H1 (cell line): ENCODE data around the gene OTOGL. TPM values are rescaled to one million over a fixed set of nuclear protein-coding genes. Genes with fewer than 3 reads are reported as not detected.

Source experiments
- CTCF ChIA-PET: fragments of 300-600 bp; sonication (Branson Sonifier 250); formaldehyde crosslinking; loops from one replicate; lab custom pipeline; 2021; ENCODE audit not compliant: partially characterized antibody; lab: Charles Lee
- POLR2A ChIA-PET: fragments of 300-600 bp; sonication (Branson Sonifier 250); formaldehyde crosslinking; loops from one replicate; lab custom pipeline; 2021; ENCODE audit warnings: inconsistent platforms; ENCODE audit not compliant: partially characterized antibody; lab: Charles Lee
- DNase-seq, 2 experiments: peaks; one replicate each; pipeline versions ENCODE4 v3.0.0 to v3.0.0-alpha.2; 2010 to 2022; ENCODE audit warnings: low spot score in 2 of 2, low read depth in 1 of 2, mixed read lengths in 1 of 2
- FAIRE-seq: peaks from 2 replicates; lab custom pipeline; 2011; peaks lifted over from hg19 to GRCh38; lab: Jason Lieb, UNC
- H2AFZ ChIP-seq: 2 replicates; pipeline ENCODE4 v1.8.1; 2012; ENCODE audit warnings: low read length, inconsistent platforms
- H2AK5ac ChIP-seq: 2 replicates; pipeline ENCODE4 v1.6.1; 2013; ENCODE audit warnings: low read depth, low read length
- H2BK120ac ChIP-seq: replicated peaks from 2 replicates; pipeline ENCODE3; 2013; ENCODE audit warnings: low read depth, low read length, inconsistent platforms
- H2BK12ac ChIP-seq: 2 replicates; pipeline ENCODE4 v1.6.1; 2013; ENCODE audit warnings: low read depth, low read length
- H2BK15ac ChIP-seq: 2 replicates; pipeline ENCODE4 v1.6.1; 2013; ENCODE audit warnings: low read length
- H2BK20ac ChIP-seq: 2 replicates; pipeline ENCODE4 v1.6.1; 2013; ENCODE audit warnings: low read length
- H2BK5ac ChIP-seq: 2 replicates; pipeline ENCODE4 v1.6.1; 2013; ENCODE audit warnings: low read depth, low read length
- H3K14ac ChIP-seq: 2 replicates; pipeline ENCODE4 v1.6.1; 2013; ENCODE audit warnings: inconsistent platforms; ENCODE audit not compliant: insufficient read length
- H3K18ac ChIP-seq: 2 replicates; pipeline ENCODE4 v1.6.1; 2013; ENCODE audit warnings: low read length; ENCODE audit errors: extremely low read depth
- H3K23ac ChIP-seq: 2 replicates; pipeline ENCODE4 v1.6.1; 2013; ENCODE audit warnings: inconsistent platforms; ENCODE audit not compliant: insufficient read length
- H3K23me2 ChIP-seq: 2 replicates; pipeline ENCODE4 v1.6.1; 2013; ENCODE audit warnings: low read depth, low read length
- H3K27ac ChIP-seq: 2 replicates; pipeline ENCODE4 v1.6.1; 2011; ENCODE audit warnings: low read depth, low read length, inconsistent platforms
- H3K27me3 ChIP-seq, 4 experiments: replicated peaks in 1 of 4; 1 replicate in 1 of 4; 2 replicates in 3 of 4; pipeline versions ENCODE4 v1.6.1 to v1.8.1; 2011 to 2013; ENCODE audit warnings: low read length in 3 of 4, mild to moderate bottlenecking in 3 of 4, inconsistent platforms in 2 of 4, mixed read lengths in 2 of 4, moderate library complexity in 1 of 4; ENCODE audit not compliant: control insufficient read depth in 3 of 4, insufficient read depth in 3 of 4; ENCODE audit errors: extremely low read depth in 1 of 4
- H3K36me3 ChIP-seq, 4 experiments: 2 replicates each; pipeline versions ENCODE4 v1.6.1 to v1.8.1; 2011 to 2013; ENCODE audit warnings: mild to moderate bottlenecking in 4 of 4, low read length in 3 of 4, moderate library complexity in 2 of 4, control low read depth in 1 of 4, inconsistent platforms in 1 of 4; ENCODE audit not compliant: insufficient read depth in 4 of 4, control insufficient read depth in 2 of 4
- H3K4ac ChIP-seq: replicated peaks from 2 replicates; pipeline ENCODE3; 2013; ENCODE audit warnings: low read length, low read depth, mixed read lengths, inconsistent platforms; ENCODE audit not compliant: insufficient read length
- H3K4me1 ChIP-seq, 4 experiments: replicated peaks in 1 of 4; 1 replicate in 1 of 4; 2 replicates in 3 of 4; pipeline versions ENCODE4 v1.6.1 to v1.8.1; 2011 to 2013; ENCODE audit warnings: low read length in 3 of 4, inconsistent platforms in 2 of 4, mixed read lengths in 1 of 4; ENCODE audit not compliant: insufficient read depth in 4 of 4, control insufficient read depth in 3 of 4
- H3K4me2 ChIP-seq, 2 experiments: 2 replicates each; pipeline versions ENCODE4 v1.6.1 to v1.8.1; 2011 to 2013; ENCODE audit warnings: low read depth in 2 of 2, low read length in 2 of 2, control low read depth in 1 of 2, inconsistent platforms in 1 of 2, mild to moderate bottlenecking in 1 of 2; ENCODE audit not compliant: insufficient read depth in 1 of 2
- H3K4me3 ChIP-seq, 4 experiments: fragments of 200-600, 300-600 bp in 1 of 4; sonication (generic), shearing (Covaris generic), sonication (Bioruptor Twin) in 1 of 4; 2 replicates each; pipeline versions ENCODE4 v1.5.1 to v1.8.1; 2011 to 2016; ENCODE audit warnings: low read length in 4 of 4, low read depth in 3 of 4, control low read depth in 2 of 4, inconsistent platforms in 2 of 4, mild to moderate bottlenecking in 2 of 4, mixed read lengths in 1 of 4, moderate library complexity in 1 of 4; ENCODE audit not compliant: insufficient read depth in 2 of 4; ENCODE audit errors: extremely low read depth in 1 of 4
- H3K56ac ChIP-seq: replicated peaks from 2 replicates; pipeline ENCODE3; 2013; ENCODE audit warnings: low read depth, mild to moderate bottlenecking, mixed read lengths, low read length, inconsistent platforms; ENCODE audit not compliant: insufficient read length
- H3K79me1 ChIP-seq: 2 replicates; pipeline ENCODE4 v1.6.1; 2013; ENCODE audit warnings: low read depth, low read length, control low read depth
- H3K79me2 ChIP-seq, 2 experiments: 2 replicates each; pipeline versions ENCODE4 v1.6.1 to v1.8.1; 2012 to 2013; ENCODE audit warnings: low read length in 2 of 2, mild to moderate bottlenecking in 2 of 2, inconsistent platforms in 1 of 2; ENCODE audit not compliant: insufficient read depth in 2 of 2, control insufficient read depth in 1 of 2
- H3K9ac ChIP-seq, 4 experiments: replicated peaks in 1 of 4; 1 replicate in 1 of 4; 2 replicates in 3 of 4; pipeline versions ENCODE4 v1.6.1 to v1.8.1; 2011 to 2013; ENCODE audit warnings: low read depth in 3 of 4, low read length in 3 of 4, control low read depth in 2 of 4, mild to moderate bottlenecking in 2 of 4, moderate library complexity in 2 of 4, inconsistent platforms in 1 of 4; ENCODE audit errors: extremely low read depth in 1 of 4
- H3K9me3 ChIP-seq, 2 experiments: 2 replicates each; pipeline versions ENCODE4 v1.6.1 to v1.8.1; 2012 to 2013; ENCODE audit warnings: mild to moderate bottlenecking in 2 of 2, moderate library complexity in 2 of 2, control low read depth in 1 of 2, inconsistent platforms in 1 of 2, low read depth in 1 of 2, low read length in 1 of 2, mixed read lengths in 1 of 2; ENCODE audit not compliant: insufficient read depth in 2 of 2
- H4K20me1 ChIP-seq, 2 experiments: replicated peaks in 1 of 2; 2 replicates each; pipeline versions ENCODE3 to v1.8.1; 2011 to 2013; ENCODE audit warnings: inconsistent platforms in 2 of 2, low read length in 2 of 2, mild to moderate bottlenecking in 1 of 2; ENCODE audit not compliant: insufficient read depth in 2 of 2, control insufficient read depth in 1 of 2
- H4K5ac ChIP-seq: 2 replicates; pipeline ENCODE4 v1.6.1; 2013; ENCODE audit warnings: low read length, low read depth, mixed read lengths, inconsistent platforms; ENCODE audit not compliant: insufficient read length
- H4K8ac ChIP-seq: 2 replicates; pipeline ENCODE4 v1.8.0; 2013; ENCODE audit warnings: mild to moderate bottlenecking, moderate library complexity, low read length, inconsistent platforms; ENCODE audit not compliant: insufficient read depth; ENCODE audit errors: extremely low read depth
- H4K91ac ChIP-seq: replicated peaks from 2 replicates; pipeline ENCODE3; 2013; ENCODE audit warnings: low read length, mixed read lengths, inconsistent platforms; ENCODE audit not compliant: insufficient read length
- HDAC6 ChIP-seq: IDR thresholded peaks from one replicate; pipeline ENCODE4 v1.7.1; 2012; ENCODE audit warnings: low read depth, mild to moderate bottlenecking, inconsistent platforms, low read length, moderate library complexity
- SAP30 ChIP-seq: fragments of 300-600 bp; sonication (generic); IDR thresholded peaks from 2 replicates; pipeline ENCODE4 v1.7.1; 2012; ENCODE audit warnings: low read length, moderate library complexity, mild to moderate bottlenecking, inconsistent platforms; ENCODE audit not compliant: insufficient read depth, insufficient replicate concordance
- ZNF274 ChIP-seq: IDR thresholded peaks from 2 replicates; pipeline ENCODE4 v1.7.0; 2012; ENCODE audit warnings: low read length, borderline replicate concordance; ENCODE audit errors: extremely low read depth
- WGBS, 2 experiments: shearing (Covaris generic) in 1 of 2; methylation state at CpG; one replicate each; pipeline versions ENCODE4 v1.1.6 to v1.1.7; 2013 to 2015; ENCODE audit warnings: low lambda C conversion rate in 2 of 2, mixed read lengths in 2 of 2, inconsistent platforms in 1 of 2, low coverage in 1 of 2, missing lambda C conversion rate in 1 of 2; ENCODE audit not compliant: insufficient replicate concordance in 2 of 2, insufficient coverage in 1 of 2, insufficient read length in 1 of 2; ENCODE audit errors: extremely low coverage in 1 of 2, missing lambda C conversion rate in 1 of 2; 5-methylcytosine and 5-hydroxymethylcytosine counted together
- polyA plus RNA-seq, 7 experiments: library from polyadenylated mRNA; depleted of rRNA in 3 of 7; stranded (reverse) in 5 of 7; unstranded in 2 of 7; fragments of >200 nt in 5 of 7; fragments of 200-250 nt in 2 of 7; gene quantifications; 1 replicate in 5 of 7; 2 replicates in 1 of 7; 4 replicates in 1 of 7; pipeline versions ENCODE4 v1.2.1 to v1.2.3, GENCODE V29; 2011 to 2013; ENCODE audit warnings: missing spikeins in 2 of 7, mixed read lengths in 2 of 7
- total RNA-seq: library from RNA; stranded (reverse); fragmentation: NEBNext Ultra II Directional; extraction: Animal tissue kit (Norgen Biotek cat#: 25700); gene quantifications from 2 replicates; pipeline ENCODE4 v1.2.1, GENCODE V29; 2021

Gene OTOGL
- total and polyA plus RNA-seq, 2 of the 8 experiments (the other 6 are each of a cell fraction or from before 2014, with no cell fraction given) = 0.12 to 0.17 TPM

DNA sequence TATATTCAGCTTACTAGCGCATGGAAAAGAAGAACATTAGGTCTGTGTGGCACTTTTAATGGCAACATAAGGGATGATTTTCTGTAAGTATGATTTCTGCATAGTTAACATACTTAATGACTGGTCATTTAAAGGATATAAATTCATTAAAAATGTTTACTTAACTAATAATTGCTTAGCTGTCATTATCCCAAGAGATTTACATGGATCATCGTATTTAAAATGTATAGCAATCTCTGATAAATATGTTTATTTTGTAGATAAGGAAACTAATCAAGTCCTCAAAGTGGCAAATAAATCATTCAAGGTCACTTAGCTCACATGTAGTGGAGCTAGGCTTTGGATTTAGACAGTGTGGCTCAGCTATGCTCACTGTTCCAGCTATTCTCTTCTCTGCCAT, 158.6 kb downstream of the OTOGL start:
- H4K91ac ChIP-seq = no peak overlapping the region
- no peak for DNase-seq
- H3K4ac ChIP-seq = no peak overlapping the region
- no peak overlapping the region for H2BK20ac ChIP-seq
- no peaks in the 10 kb centered on the region for H3K9me3 ChIP-seq
- H3K18ac ChIP-seq = no peak overlapping the region
- POLR2A ChIA-PET = no interaction called here
- H4K8ac ChIP-seq = no peak overlapping the region
- H3K27me3 ChIP-seq = no peaks in the 10 kb centered on the region
- H3K4me2 ChIP-seq = no peak overlapping the region
- H3K36me3 ChIP-seq = no peaks in the 10 kb centered on the region; a peak in 1 of 8 replicates
- no peak overlapping the region for H3K23ac ChIP-seq
- no peak overlapping the region for H3K9ac ChIP-seq
- H4K5ac ChIP-seq = no peak overlapping the region
- no peak overlapping the region for H3K4me3 ChIP-seq
- H3K79me2 ChIP-seq = no peaks in the 10 kb centered on the region
- no peaks in the 10 kb centered on the region for H3K23me2 ChIP-seq
- H4K20me1 ChIP-seq = no peaks in the 10 kb centered on the region
- H3K27ac ChIP-seq = no peak overlapping the region
- H3K56ac ChIP-seq = no peak overlapping the region
- no peaks in the 10 kb centered on the region for H3K4me1 ChIP-seq
- H2BK5ac ChIP-seq = no peak overlapping the region
- no peak overlapping the region for H2AFZ ChIP-seq
- no peaks in the 10 kb centered on the region for H3K79me1 ChIP-seq
- H3K14ac ChIP-seq = no peak overlapping the region
- 92% methylated on average over 2 of the region's 2 CpGs; no CpG with 5 or more reads in 1 of the 2 experiments for WGBS, 2 experiments
- no peak overlapping the region for H2BK12ac ChIP-seq
- H2AK5ac ChIP-seq = no peak overlapping the region
- no peak overlapping the region for H2BK15ac ChIP-seq
- TF ChIP-seq ZNF274 = no peak
- no peak for TF ChIP-seq HDAC6
- TF ChIP-seq SAP30 = no peak
- H2BK120ac ChIP-seq = no peak overlapping the region
- FAIRE-seq = no peak
- CTCF ChIA-PET = interaction anchor here (1.3 to 5.0 kb wide), 4 partner anchors 9 to 63 kb away, joined by 3 to 41 read pairs (median 4); no protein-coding TSS in a partner anchor
